HepG2 (cell line): Measurements from ENCODE around the gene PDIK1L. TPM values are rescaled to one million over a fixed set of nuclear protein-coding genes. Genes with fewer than 3 reads are reported as not detected.

Experiments used
- ATAC-seq: fragments of 200-7000 bp; cut with Tn5 transposase; 3 replicates; pipeline ENCODE4 v1.9.1; 2020; ENCODE audit warnings: mild to moderate bottlenecking, moderate library complexity
- BruUV-seq: library from RNA; stranded (reverse); fragments of 400-500 nt; replicated peaks from 2 replicates; lab custom pipeline; 2021; lab: Mats Ljungman, UMichigan
- CTCF ChIA-PET: fragments of 300-600 bp; formaldehyde crosslinking; extraction: SDS; loops from one replicate; lab custom pipeline; 2021; ENCODE audit warnings: low total read pairs, inconsistent platforms, low intra/inter-chr PET ratio; lab: Yijun Ruan, JAX
- POLR2A ChIA-PET: fragments of 350-600 bp; sonication (Branson Sonifier 250); formaldehyde crosslinking; loops from one replicate; lab custom pipeline; 2020; ENCODE audit warnings: antibody characterized with exemption, inconsistent platforms; lab: Yijun Ruan, JAX
- DNase-seq: peaks from one replicate; pipeline ENCODE4 v3.0.0-alpha.2; 2015; ENCODE audit warnings: low spot score
- FAIRE-seq: peaks from 3 replicates; lab custom pipeline; 2011; peaks lifted over from hg19 to GRCh38; lab: Jason Lieb, UNC
- H2AFZ ChIP-seq: one replicate; pipeline ENCODE4 v1.6.1; 2011; ENCODE audit warnings: low read length, inconsistent platforms
- H3K27ac ChIP-seq: fragments of 300-600 bp; 3 replicates; pipeline ENCODE4 v1.8.0; 2011; ENCODE audit warnings: mixed run types, mild to moderate bottlenecking, mixed read lengths, low read length, inconsistent platforms; ENCODE audit not compliant: insufficient read depth; ENCODE audit errors: extremely low read length
- H3K27me3 ChIP-seq, 2 experiments: fragments of 200-600 bp in 1 of 2; 2 replicates in 1 of 2; 3 replicates in 1 of 2; pipeline versions ENCODE4 v1.6.0 to v1.8.0; 2011; ENCODE audit warnings: low read length in 2 of 2, mild to moderate bottlenecking in 2 of 2, moderate library complexity in 2 of 2, inconsistent platforms in 1 of 2; ENCODE audit not compliant: insufficient read depth in 2 of 2, control insufficient read depth in 1 of 2
- H3K36me3 ChIP-seq, 2 experiments: fragments of 200-600 bp in 1 of 2; replicated peaks in 1 of 2; 2 replicates in 1 of 2; 3 replicates in 1 of 2; pipeline versions ENCODE4 v1.5.1 to v1.8.0; 2011; ENCODE audit warnings: low read length in 2 of 2, inconsistent platforms in 1 of 2; ENCODE audit not compliant: insufficient read depth in 2 of 2, control insufficient read depth in 1 of 2
- H3K4me1 ChIP-seq: 2 replicates; pipeline ENCODE4 v1.5.1; 2012; ENCODE audit warnings: low read length, inconsistent platforms; ENCODE audit not compliant: insufficient read depth
- H3K4me2 ChIP-seq: 2 replicates; pipeline ENCODE4 v1.6.0; 2011; ENCODE audit warnings: low read depth, low read length, inconsistent platforms
- H3K4me3 ChIP-seq, 3 experiments: fragments of 200-600 bp in 1 of 3; sonication (generic), shearing (Covaris generic) in 1 of 3; replicated peaks in 1 of 3; 2 replicates each; pipeline ENCODE4 v1.5.1; 2011 to 2016; ENCODE audit warnings: low read length in 3 of 3, inconsistent platforms in 2 of 3, low read depth in 2 of 3, mild to moderate bottlenecking in 2 of 3, control low read depth in 1 of 3, mixed read lengths in 1 of 3; ENCODE audit not compliant: insufficient read depth in 1 of 3
- H3K79me2 ChIP-seq: one replicate; pipeline ENCODE4 v1.6.1; 2011; ENCODE audit warnings: low read length, inconsistent platforms; ENCODE audit not compliant: insufficient read depth
- H3K9ac ChIP-seq: 2 replicates; pipeline ENCODE4 v1.6.0; 2011; ENCODE audit warnings: mild to moderate bottlenecking, low read depth, low read length, inconsistent platforms; ENCODE audit not compliant: insufficient read depth
- H3K9me3 ChIP-seq: 2 replicates; pipeline ENCODE4 v1.5.1; 2012; ENCODE audit warnings: mild to moderate bottlenecking, low read length
- H4K20me1 ChIP-seq: 2 replicates; pipeline ENCODE4 v1.6.0; 2011; ENCODE audit warnings: inconsistent platforms, mild to moderate bottlenecking, low read length, moderate library complexity; ENCODE audit not compliant: insufficient read depth
- CCDC6 ChIP-seq: sonication (generic); formaldehyde crosslinking; IDR thresholded peaks from 2 replicates; pipeline ENCODE4 v1.8.1; 2022; ENCODE audit warnings: mild to moderate bottlenecking, missing genetic modification reagents, moderate library complexity
- DRAP1 ChIP-seq: IDR thresholded peaks from 2 replicates; pipeline ENCODE4 v1.6.1; 2016; ENCODE audit warnings: missing genetic modification reagents, missing compliant biosample characterization
- FIP1L1 ChIP-seq: fragments of 200-400 bp; formaldehyde crosslinking; IDR thresholded peaks from 2 replicates; pipeline ENCODE4 v1.6.1; 2018; ENCODE audit warnings: low read depth, mild to moderate bottlenecking, low read length, moderate library complexity, borderline replicate concordance; ENCODE audit not compliant: insufficient read depth
- HMGA1 ChIP-seq: sonication (generic); formaldehyde crosslinking; conservative IDR thresholded peaks from 2 replicates; pipeline ENCODE4 v1.4.0; 2020; ENCODE audit warnings: missing genetic modification reagents
- ISL2 ChIP-seq: sonication (generic); formaldehyde crosslinking; IDR thresholded peaks from 2 replicates; pipeline ENCODE4 v1.5.0; 2020; ENCODE audit warnings: missing genetic modification reagents
- KDM5A ChIP-seq: fragments of 200-600 bp; sonication (generic); IDR thresholded peaks from 2 replicates; pipeline ENCODE4 v1.7.0; 2018; ENCODE audit warnings: antibody characterized with exemption, mild to moderate bottlenecking, low read length, borderline replicate concordance
- KMT2B ChIP-seq: IDR thresholded peaks from 2 replicates; pipeline ENCODE4 v1.6.1; 2016; ENCODE audit warnings: missing genetic modification reagents, missing compliant biosample characterization
- LBX2 ChIP-seq: sonication (generic); formaldehyde crosslinking; IDR thresholded peaks from 2 replicates; pipeline ENCODE4 v1.5.0; 2020; ENCODE audit warnings: missing genetic modification reagents, mild to moderate bottlenecking, borderline replicate concordance
- NONO ChIP-seq, 2 experiments: fragments of 450-650 bp in 1 of 2; sonication (generic) in 1 of 2; formaldehyde crosslinking in 1 of 2; IDR thresholded peaks in 1 of 2; conservative IDR thresholded peaks in 1 of 2; 2 replicates each; pipeline versions ENCODE4 v1.6.1 to v1.8.0; 2017 to 2022; ENCODE audit warnings: mild to moderate bottlenecking in 1 of 2, missing genetic modification reagents in 1 of 2, moderate library complexity in 1 of 2
- SAP130 ChIP-seq: IDR thresholded peaks from 2 replicates; pipeline ENCODE4 v1.6.1; 2016; ENCODE audit warnings: low read depth
- SIX1 ChIP-seq: sonication (generic); formaldehyde crosslinking; IDR thresholded peaks from 2 replicates; pipeline ENCODE4 v1.4.0; 2020; ENCODE audit warnings: missing genetic modification reagents, borderline replicate concordance
- SNRNP70 ChIP-seq: fragments of 200-400 bp; formaldehyde crosslinking; IDR thresholded peaks from 2 replicates; pipeline ENCODE4 v1.6.1; 2017; ENCODE audit warnings: mild to moderate bottlenecking, low read depth, low read length, moderate library complexity
- SRSF4 ChIP-seq: fragments of 200-400 bp; formaldehyde crosslinking; IDR thresholded peaks from one replicate; pipeline ENCODE4 v1.6.1; 2018; ENCODE audit warnings: mild to moderate bottlenecking, low read depth, low read length, moderate library complexity; ENCODE audit not compliant: poor library complexity, severe bottlenecking
- ZNF260 ChIP-seq: sonication (generic); formaldehyde crosslinking; IDR thresholded peaks from 2 replicates; pipeline ENCODE4 v1.4.0; 2020; ENCODE audit warnings: missing genetic modification reagents, low read depth, mild to moderate bottlenecking, borderline replicate concordance
- ZNF776 ChIP-seq: sonication (generic); formaldehyde crosslinking; IDR thresholded peaks from 2 replicates; pipeline ENCODE4 v1.4.0; 2020; ENCODE audit warnings: mild to moderate bottlenecking, missing genetic modification reagents
- WGBS: methylation state at CpG from one replicate; pipeline ENCODE4 v1.1.6; 2017; ENCODE audit warnings: low lambda C conversion rate; 5-methylcytosine and 5-hydroxymethylcytosine counted together
- in situ Hi-C: cut with HindIII; loops from 2 replicates; pipeline ENCODE4 v1.10.0; 2017; ENCODE audit warnings: low pct_unique_long_range_greater_than_20kb; ENCODE audit not compliant: extremely low pct_ligation_motif_present
- intact Hi-C: fragments of 100-400 bp; cut with micrococcal nuclease; formaldehyde crosslinking; loops from one replicate; pipeline ENCODE4 v1.10.0; 2022; ENCODE audit not compliant: unreplicated experiment
- polyA plus RNA-seq, 8 experiments: library from polyadenylated mRNA; depleted of rRNA in 3 of 8; stranded (reverse) in 7 of 8; unstranded in 1 of 8; fragments of >200 nt; fragmentation: Illumina TruSeq in 4 of 8; extraction: Trizol in 4 of 8; gene quantifications; 2 replicates each; pipeline versions ENCODE4 v1.2.1 to v1.2.3, GENCODE V29; 2011 to 2016; ENCODE audit warnings: low read depth in 4 of 8, missing spikeins in 1 of 8, mixed read lengths in 1 of 8; ENCODE audit not compliant: insufficient read depth in 1 of 8
- total RNA-seq, 5 experiments: library from RNA; depleted of rRNA; stranded (reverse); fragments of >200 nt; fragmentation: Illumina TruSeq; extraction: Trizol; gene quantifications; 2 replicates each; pipeline ENCODE4 v1.2.3, GENCODE V29; 2016; ENCODE audit warnings: low read depth in 1 of 5
- TF ChIP-seq, protein P1 (sequence below): sonication (generic); formaldehyde crosslinking; IDR thresholded peaks from 2 replicates; pipeline ENCODE4 v1.4.0; 2020; ENCODE audit warnings: missing genetic modification reagents

The PDIK1L gene
- total and polyA plus RNA-seq, 2 of the 13 experiments (the other 11 are each of a cell fraction or from before 2014, with no cell fraction given): 1.9 to 4.6 TPM

DNA sequence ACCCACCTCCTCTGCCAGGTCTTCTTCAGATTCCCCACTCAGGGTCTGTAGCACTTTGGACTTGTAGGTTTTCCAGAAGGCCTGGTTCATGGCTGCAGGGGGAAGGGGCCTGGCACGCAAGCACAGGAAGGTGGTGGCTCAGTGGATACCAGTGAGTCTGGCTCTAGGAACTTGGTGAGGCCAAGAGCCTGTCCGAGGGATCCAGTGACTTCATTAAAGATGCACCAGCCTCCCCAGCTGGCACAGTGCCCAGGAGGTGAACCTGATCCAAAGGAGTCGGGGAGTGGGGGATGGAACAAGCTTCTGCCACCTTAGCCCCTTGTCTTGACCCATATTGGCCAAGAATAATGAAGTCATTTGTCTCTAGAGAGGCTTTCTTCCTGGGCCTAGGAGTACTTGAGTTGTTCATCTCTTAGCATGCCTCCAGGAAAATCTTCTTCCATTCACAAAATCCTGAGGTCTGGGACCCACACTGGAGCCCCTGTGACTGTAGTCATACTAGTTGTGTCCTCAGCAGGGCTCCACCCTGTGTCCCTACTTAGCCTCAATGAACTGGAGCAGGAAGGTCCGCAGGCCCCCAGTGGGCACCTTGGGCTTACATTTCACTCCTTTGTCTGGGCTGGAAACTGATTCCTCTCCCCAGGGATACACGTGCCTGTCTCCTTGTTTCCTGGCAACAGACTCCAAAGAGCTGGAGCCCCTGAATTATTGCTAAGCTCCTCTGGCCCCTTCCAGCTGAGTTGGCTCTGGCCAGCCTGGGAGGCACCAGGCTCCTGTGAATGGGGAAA is 57.0 kb downstream of the PDIK1L start, which contains the start of gene C1orf232:
C1orf232 (minus strand) TSS at position 554 of the 788 bp plus-strand sequence; CDS start at position 90, 464 bp downstream.
- POLR2A ChIA-PET: no interaction called here
- TF ChIP-seq LBX2 (CRISPR knock-in tag) (no peak), ISL2 (CRISPR knock-in tag) (no peak), SIX1 (CRISPR knock-in tag) (no peak), ZNF776 (CRISPR knock-in tag) (no peak), HMGA1 (no peak), NONO (IDR thresholded peaks at IDR 0.05) (no peak), NONO (CRISPR knock-in tag; conservative IDR thresholded peaks at IDR 0.05) (no peak), ZNF260 (CRISPR knock-in tag) (no peak), SRSF4 (no peak), FIP1L1 (no peak), SNRNP70 (no peak), DRAP1 (no peak), KMT2B (no peak), CCDC6 (CRISPR knock-in tag) (no peak), SAP130 (CRISPR knock-in tag) (no peak), KDM5A (no peak)
- TF ChIP-seq, protein P1, sequence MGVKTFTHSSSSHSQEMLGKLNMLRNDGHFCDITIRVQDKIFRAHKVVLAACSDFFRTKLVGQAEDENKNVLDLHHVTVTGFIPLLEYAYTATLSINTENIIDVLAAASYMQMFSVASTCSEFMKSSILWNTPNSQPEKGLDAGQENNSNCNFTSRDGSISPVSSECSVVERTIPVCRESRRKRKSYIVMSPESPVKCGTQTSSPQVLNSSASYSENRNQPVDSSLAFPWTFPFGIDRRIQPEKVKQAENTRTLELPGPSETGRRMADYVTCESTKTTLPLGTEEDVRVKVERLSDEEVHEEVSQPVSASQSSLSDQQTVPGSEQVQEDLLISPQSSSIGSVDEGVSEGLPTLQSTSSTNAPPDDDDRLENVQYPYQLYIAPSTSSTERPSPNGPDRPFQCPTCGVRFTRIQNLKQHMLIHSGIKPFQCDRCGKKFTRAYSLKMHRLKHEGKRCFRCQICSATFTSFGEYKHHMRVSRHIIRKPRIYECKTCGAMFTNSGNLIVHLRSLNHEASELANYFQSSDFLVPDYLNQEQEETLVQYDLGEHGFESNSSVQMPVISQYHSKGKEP (CRISPR knock-in tag): no peak
- intact Hi-C loops: loop anchor here (2.0 kb wide), 1 partner anchor 64 kb away; no protein-coding TSS in a partner anchor
- no TSS peak for BruUV-seq
- Histone ChIP-seq H3K27me3 (peaks cover 2 to 18% of the 10 kb centered on the region in 2 experiments; a peak in 4 of 5 replicates), H3K4me3 (peak within 1 kb of the TSS; percentile 83 to 91 (median 90)), H3K9me3 (no peaks in the 10 kb centered on the region), H3K4me2 (peak within 1 kb of the TSS; percentile 94), H3K27ac (peak within 1 kb of the TSS; percentile 60), H2AFZ (peak within 1 kb of the TSS; percentile 57), H4K20me1 (no peaks in the 10 kb centered on the region), H3K36me3 (no peaks in the 10 kb centered on the region), H3K9ac (peak within 1 kb of the TSS; percentile 88), H3K79me2 (peaks cover 7% of the 10 kb centered on the region), H3K4me1 (peaks cover 36% of the 10 kb centered on the region)
- CTCF ChIA-PET: interaction anchor here (2.3 kb wide), 1 partner anchor 65 kb away, joined by 11 read pairs; the partner anchor contains the start of gene CEP85
- DNase-seq (no peak), ATAC-seq (no peak), FAIRE-seq (no peak)
- 66% methylated on average over 4 of the region's 5 CpGs for WGBS
- in situ Hi-C loops: loop anchor here (10.0 kb wide), 1 partner anchor 274 kb away; no protein-coding TSS in a partner anchor
